DMS53 treated with DMSO at 0.1 percent for 48 hours (cell line): ENCODE results near the gene COTL1.
A peak's percentile ranks its signal among the peaks of the same experiment; 100 is the strongest.

Source experiments
- DNase-seq: peaks from one replicate; lab custom pipeline; 2025; ENCODE audit not compliant: unreplicated experiment; lab: John Stamatoyannopoulos, UW

COTL1 gene, protein sequence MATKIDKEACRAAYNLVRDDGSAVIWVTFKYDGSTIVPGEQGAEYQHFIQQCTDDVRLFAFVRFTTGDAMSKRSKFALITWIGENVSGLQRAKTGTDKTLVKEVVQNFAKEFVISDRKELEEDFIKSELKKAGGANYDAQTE

DNA sequence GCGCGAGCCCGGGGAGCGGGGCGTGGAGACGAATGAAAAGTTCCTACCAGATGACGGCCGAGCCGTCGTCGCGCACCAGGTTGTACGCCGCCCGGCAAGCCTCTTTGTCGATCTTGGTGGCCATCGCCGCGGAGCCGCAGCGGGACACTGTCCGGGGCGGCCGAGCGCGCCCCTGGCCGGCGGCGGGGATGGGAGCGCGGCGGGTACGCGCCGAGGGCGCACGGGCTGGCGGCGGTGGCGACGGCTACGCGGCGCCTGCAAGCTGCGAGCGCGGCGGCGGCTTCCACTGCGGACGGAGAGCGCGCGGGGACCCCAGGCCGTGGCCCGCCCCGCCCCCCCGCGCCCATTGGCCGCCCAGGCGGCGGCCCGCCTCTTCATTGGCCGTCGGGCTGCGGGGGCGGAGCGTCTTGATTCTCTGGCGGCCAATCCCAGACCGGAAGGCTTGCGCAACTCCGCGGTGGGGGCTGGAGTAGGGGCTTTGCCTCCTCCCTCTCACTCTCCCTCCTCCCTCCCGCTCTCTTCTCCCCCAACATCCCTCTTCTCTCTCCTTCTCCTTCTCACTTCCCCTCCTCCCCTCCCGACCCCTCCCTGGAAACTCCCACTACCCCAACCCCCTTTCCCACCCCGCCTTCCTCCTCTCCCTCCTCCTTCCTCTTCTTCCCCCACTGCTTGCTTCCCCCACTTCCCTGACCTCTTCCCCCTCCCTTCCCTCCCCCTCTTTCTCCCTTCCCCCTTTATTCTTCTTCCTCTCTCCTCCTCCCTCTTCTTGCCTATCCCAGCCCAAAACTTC is at the start of gene COTL1:
Gene COTL1, minus strand, starts transcription at position 288 of the 790 bp plus-strand sequence. Its CDS starts 164 bp downstream, at position 124.
- DNase-seq = peak; percentile 73

DNA sequence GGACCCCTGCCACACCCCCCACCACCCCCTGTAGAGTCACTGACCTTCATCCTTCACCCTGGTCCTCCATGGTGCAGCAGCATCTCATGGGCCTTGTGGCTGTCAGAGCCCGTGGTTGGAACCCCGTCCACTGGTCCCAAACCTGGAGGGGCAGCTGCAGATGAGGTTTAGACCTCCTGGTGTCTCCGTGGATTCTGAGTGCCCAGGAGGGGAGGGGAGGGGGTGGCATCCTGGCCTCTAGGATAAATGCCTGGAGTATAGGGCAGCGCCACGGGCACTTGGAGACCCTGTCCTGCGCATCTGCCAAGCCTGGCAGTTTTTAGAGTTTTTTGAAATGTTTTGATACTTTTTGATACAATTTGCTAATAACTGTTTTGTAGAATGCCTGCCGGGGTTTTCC is 48.0 kb upstream of the COTL1 start:
- DNase-seq = no peak

DNA sequence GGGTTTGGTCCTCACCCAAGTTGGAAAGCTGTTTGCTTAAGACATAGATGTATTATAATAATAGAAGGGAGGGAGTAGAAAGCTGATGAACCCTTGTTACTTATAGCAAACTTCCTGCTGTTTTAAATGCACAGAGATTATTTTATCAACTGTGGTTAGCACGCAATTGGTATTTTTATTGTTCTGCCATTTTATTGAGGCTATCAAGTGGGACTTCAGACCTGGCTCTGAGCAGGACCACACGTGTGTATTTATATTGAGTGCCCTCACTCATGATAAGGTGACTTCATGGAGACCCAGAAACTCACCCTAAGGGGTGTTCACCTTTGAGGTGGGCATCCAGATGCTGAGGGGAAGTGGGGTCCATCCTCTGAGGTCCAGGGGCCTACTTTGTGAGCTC is 47.5 kb upstream of the COTL1 start:
- DNase-seq = no peak

DNA sequence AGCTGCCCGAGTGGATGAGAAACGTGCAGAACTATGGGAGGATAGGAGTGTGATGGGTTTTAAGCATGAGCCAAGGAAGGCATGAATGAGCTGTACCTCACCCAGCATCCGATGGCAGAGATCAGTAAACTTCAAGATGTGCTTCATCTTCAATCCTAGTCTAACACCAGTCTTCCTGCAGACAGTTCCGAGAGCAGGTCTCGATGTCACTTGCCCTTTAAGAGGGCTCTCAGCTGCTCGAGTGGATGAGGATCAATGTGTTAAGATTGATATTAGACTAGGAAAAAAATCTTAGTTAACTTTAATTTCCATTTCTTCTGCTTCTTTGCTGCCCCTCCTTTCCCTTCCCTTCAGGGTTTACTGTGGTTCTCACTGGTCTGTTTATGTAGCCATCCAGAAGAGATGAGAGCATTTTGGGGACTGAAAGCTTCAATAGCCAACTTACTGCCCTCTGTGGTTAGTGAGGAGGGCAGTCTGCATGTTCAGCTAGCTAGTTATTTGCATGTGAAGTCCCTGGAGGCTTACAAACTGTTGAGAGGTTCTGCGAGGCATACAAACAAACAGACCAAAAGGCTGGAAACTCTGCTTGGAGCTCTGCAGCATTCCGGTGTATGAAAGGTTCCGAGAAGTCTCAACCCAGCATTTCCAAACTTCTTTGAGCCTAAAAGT is 45.7 kb upstream of the COTL1 start:
- DNase-seq = no peak

DNA sequence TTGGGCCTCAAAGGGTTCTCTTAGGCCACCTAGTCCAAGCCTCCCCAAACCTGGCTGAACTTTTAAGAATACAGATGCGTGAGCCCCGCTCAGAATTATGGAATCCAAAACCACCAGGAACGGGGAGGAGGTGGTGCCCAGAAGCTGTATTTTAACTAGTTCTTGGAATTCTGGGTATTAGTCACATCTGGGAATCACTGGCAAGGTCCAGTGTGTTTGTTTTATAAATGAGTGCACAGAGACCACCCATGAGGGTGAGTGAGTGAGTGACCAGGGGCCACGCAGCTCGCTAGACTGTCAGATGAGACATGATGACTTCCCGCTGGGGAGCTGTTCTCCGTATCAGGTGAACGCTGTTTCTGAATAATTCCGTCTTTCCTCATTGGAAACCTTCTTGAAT is 44.6 kb upstream of the COTL1 start:
- DNase-seq = no peak

DNA sequence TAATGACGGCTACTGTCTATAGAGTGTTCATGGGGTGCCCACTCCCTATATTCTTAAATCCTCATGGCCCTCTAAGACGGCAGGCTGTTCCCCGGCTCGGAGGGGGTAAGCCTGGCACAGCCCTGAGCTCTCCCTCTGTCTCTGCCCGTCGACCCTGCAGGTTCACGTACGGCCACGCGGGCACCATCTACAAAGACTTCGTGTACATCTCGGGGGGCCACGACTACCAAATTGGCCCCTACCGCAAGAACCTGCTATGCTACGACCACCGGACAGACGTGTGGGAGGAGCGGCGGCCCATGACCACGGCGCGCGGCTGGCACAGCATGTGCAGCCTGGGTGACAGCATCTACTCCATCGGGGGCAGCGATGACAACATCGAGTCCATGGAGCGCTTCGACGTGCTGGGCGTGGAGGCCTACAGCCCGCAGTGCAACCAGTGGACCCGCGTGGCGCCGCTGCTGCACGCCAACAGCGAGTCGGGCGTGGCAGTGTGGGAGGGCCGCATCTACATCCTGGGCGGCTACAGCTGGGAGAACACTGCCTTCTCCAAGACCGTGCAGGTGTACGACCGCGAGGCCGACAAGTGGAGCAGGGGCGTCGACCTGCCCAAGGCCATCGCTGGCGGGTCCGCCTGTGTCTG is 43.7 kb upstream of the COTL1 start:
- DNase-seq = no peak

DNA sequence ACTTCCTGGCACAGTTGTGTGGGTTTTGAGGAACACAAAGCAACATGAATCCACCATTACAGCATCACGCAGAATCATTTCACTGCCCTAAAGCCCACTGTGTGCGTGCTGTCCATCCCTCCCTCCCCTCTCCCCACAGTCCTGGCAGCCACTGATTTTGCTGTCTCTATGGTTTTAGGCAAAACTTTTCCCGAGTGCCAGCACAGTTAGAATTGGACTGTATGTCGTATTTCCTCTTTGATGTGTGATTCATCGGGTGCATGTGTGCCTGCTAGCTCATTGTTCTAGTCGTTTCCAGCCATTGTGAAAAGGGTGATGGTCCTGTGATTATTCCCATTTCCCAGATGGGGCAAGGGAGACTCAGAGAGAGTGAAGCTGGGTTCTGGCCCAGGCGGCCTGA is 43.1 kb upstream of the COTL1 start:
- no peak for DNase-seq

DNA sequence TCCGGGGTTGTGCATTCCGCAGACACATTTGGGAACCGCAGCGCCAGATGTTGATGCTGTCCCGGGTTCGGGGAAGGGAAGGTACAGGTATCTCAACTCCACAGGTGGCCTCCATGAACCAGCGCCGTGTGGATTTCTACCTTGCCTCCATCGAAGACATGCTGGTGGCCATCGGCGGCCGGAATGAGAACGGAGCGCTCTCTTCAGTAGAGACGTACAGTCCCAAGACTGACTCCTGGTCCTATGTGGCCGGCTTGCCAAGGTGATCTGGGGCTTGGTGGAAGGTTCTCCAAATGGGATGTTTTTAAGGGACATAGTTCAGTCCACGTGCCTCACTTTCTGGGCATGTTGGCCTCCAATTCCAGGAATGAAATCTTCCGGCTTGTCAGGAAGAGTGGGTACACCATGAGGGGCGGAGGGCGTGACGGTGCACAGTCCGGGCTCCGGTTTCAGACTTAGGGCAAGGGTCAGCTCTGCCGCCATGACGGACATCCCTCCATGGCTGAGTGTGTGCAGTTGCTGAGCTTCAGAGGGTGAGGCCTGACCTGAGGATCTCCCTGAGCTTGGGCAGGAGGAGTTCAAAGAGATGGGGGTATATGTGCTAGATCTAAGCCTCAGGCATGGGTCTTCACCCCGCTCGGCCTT is 41.9 kb upstream of the COTL1 start:
- DNase-seq = no peak

DNA sequence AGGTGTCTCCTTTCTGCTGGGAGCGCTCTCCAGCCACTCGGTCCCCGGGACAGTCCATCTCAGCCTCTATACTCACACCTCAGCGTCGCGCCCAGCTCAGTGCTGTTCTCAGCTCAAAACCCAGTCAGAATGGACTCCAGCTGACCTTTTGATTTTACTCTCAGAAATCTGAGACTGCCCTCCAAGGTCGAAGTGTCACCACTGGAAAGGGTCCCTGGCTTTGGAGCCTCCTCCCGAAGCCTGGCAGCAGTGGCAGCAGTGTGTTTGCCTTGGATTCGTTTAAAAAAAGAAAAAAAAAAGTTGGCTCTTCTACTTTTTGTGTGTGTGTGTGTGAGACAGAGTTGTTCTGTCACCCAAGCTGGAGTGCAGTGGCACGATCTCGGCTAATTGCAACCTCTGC is 40.8 kb upstream of the COTL1 start:
- DNase-seq = no peak

DNA sequence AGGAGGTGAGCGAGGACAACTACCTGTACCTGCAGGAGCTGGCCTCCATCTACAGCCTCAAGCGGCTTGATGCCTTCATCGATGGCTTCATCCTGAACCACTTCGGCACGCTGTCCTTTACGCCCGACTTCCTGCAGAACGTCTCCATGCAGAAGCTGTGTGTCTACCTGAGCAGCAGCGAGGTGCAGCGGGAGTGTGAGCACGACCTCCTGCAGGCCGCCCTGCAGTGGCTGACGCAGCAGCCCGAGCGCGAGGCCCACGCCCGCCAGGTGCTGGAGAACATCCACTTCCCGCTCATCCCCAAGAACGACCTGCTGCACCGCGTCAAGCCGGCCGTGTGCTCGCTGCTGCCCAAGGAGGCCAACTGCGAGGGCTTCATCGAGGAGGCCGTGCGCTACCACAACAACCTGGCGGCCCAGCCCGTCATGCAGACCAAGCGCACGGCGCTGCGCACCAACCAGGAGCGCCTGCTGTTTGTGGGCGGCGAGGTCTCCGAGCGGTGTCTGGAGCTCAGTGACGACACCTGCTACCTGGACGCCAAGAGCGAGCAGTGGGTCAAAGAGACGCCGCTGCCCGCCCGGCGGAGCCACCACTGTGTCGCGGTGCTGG is 39.5 kb upstream of the COTL1 start:
- no peak for DNase-seq

DNA sequence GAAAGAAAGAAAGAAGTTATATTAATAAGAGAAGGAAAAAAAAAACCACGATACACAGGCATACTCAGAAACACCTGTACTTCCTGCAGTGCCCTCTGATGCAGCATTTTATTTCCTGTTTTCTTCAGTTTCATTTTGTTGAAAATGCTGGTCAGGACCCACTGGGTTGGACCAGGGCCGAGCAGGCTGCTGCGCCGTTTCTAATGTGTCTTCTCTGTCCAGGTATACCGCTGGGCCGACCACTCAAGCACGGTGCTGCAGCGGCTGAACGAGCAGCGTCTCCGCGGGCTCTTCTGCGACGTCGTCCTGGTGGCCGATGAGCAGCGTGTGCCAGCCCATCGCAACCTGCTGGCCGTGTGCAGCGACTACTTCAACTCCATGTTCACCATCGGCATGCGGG is 38.8 kb upstream of the COTL1 start:
- no peak for DNase-seq

DNA sequence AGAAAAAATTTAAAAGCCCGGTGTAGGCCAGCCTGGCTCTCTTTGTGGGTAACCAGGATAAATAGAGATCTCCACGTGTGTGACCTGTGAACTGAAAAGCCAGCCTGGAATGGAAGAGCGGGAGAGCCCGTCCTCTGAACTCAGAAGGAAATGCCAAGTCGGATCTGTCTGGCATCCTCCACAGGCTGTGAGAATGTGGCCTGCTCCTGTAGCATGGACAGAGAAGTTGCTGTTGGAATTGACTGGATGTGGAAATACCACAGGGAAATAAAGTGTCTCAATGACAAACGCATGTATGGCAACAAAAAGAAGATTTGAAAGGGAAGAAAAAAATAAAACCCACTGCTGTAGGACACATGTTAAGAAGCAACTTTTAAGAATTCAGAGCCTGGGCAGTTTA is 37.1 kb upstream of the COTL1 start:
- no peak for DNase-seq

DNA sequence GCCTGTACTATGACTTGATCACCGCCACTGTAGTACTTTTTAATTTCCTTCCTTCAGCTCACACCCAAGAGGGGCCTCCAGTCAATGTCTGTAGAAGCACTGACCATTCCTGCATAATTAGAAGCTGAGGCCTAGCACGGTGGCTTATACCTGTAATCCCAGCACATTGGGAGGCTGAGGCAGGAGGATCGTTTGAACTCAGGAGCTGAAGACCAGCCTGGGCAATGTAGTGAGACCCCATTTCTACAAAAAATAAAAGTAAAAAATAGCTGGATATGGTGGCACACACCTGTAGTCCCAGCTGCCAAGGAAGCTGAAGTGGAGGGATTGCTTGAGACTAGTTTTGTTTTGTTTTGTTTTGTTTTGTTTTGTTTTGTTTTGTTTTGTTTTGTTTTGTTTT is 36.4 kb upstream of the COTL1 start:
- no peak for DNase-seq

DNA sequence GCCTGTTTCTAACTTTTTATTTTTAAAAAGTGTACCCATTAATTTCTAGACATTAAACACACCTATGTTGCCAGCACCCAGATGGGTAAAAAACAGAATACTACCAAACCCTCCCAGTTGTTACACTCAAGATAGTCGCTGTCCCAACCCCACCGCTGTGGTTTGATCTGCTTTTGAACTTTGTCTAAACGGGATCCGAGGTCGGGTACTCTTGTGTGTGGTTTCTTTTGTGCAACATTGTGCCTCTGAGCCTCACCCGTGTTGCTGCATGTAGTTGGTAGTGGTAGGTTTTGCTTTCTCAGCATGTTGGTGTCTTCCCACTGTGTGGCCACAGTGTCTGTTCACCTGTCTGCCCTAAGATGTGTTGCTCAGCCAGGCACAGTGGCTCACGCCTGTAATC is 34.7 kb upstream of the COTL1 start:
- DNase-seq = no peak

DNA sequence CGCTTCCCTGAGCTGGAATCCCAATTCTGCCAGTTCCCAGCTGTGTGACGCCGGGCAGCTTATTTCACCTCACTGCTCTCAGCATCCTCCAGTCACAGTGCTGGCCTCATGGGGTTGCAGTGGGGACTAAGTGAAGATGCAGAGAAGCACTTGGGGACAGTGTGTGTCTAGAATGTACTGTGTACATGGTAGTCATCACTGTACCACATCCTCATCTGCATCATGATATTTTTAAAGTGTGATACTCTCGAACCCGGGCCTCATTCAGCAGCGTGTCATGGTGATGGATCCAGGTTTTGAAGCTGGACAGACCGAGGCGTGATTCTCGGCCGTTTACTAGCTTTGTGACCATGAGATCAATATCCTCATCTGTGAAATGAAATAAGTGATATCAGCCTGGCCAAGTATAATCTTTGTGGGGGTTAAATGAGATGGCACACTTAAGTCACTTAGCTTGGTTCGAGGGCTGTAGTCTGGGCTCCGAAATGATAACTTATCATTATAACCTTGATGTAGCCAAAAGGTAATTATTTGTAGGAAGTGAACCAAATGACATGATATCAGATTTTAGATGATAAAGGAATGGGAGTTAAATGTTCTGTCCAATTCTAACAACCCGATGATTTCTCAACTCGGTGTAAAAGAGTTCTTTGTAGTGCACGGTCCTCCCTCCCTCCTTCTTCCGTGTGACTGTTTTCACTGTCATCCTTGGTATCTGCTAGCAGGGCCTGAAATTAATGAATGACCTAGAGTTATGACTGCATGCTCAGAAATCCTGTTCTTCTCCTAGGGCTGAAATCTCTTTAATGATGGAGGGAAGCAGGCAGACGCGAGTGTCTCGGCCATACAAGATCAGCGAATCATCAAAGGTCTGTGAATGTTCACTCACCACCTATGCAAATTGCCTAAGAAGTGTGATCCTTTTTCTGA is 32.4 kb upstream of the COTL1 start:
- DNase-seq = no peak

DNA sequence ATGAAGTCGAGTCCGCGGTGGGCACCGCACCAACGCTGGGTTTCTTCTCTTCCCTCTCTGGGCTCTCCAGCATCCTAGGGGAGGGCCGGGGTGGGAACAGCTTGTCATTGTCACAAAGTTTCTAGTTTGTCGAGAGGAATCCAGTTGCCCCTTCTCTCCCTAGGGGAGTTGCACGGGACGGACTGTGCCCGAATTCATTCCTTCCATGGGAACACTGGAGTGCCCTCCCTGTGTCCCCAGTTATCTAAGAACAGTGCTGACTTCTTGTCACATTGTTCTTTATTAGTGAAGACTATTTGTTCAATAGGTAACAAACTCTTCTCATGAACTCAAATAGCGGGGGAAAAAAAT is 31.6 kb upstream of the COTL1 start:
- DNase-seq = no peak

DNA sequence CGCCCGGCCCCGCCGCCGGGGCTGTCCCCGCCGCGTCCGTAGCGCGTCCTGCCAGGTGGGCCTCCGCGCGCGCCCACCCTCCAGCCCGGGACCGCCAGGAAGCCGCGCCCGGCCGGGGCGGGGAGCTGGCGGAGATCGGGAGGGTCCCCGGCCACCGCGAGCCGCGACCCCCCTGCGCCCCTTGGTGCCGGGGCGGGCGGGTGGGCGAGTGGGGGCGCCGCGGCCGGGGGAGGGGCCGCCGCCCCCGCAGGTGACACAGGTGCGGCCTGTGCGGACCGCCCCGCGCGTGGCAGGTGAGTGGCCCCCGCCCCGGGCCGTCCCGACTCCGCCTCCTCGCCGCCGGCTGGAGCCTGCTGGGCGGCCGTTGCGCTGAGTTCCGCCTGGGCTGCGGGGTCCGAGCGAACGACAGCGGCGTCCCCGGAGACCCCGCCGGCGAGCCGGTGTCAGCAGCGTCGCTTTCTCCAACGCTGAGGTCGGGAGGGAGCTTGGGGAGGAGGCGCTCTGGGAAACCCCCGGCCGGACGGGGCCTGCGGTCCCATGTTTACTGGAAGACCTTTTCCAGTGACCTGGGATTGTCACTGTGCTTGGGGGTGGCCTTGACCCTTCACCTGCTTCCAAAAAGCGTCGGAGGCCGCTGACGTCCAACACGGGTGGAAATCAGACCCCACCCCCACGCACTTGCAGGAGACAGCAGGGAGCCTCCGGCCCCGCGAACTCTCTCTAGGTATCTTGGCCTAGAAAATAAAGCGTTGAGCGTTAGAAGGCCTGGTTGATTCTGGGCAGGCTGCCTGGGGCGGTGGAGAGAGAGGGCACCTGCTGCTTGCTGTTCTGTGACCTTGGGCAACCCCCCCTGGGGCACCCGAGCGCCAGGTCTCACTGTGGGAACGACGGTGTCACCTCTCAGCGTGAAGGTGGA is 31.0 kb upstream of the COTL1 start:
- peak; percentile 27 for DNase-seq

DNA sequence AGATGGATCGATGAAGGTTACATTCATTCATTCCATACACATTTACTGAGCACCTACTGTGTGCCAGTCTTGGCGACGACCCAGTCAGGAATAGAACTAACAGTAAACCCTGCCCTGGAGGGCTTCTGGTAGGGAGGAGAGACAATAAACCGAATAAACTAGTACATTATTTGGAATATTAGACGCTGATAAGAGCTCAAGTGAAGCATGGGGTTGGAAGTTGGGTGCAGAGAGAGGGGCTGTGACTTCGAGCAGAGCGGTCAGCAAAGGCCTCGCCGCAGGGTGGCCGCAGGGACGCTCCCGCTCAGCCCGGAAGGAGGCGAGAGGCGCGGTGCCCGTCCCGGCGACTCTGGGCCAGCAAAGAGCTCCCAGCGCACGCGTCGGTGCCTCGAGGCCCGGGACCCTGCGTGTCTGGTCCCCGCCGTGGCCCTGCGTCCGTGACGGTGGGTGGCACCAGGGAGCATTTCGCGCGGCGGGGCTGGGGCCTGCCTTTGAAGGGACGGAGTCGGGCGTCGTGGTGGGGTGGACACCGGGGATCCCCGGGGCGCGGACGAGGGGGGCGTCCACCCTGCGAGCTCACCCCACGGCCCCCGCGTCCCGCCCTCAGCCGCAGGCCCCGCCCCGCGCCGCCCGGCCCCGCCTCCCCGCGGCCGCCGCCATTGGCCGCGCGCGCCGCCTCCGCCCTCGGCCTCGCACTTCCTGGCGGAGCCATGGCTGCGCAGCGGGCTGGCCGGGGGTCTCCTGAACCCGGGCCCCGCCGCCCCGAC is 30.1 kb upstream of the COTL1 start, which contains the start of gene KLHL36:
Gene KLHL36, plus strand, starts transcription at position 684 of the 767 bp plus-strand sequence. CDS start 2,357 bp downstream, outside the sequence.
- DNase-seq = peak; percentile 13
